Osteocyte (in vitro differentiated cells): ENCODE measurements around the gene TUNAR. TPM values are rescaled to one million over a fixed set of nuclear protein-coding genes. Genes with fewer than 3 reads are reported as not detected.

Experiments
- DNase-seq: peaks from one replicate; pipeline ENCODE4 v3.0.0; 2021; ENCODE audit warnings: mixed read lengths; ENCODE audit not compliant: unreplicated experiment; ENCODE audit errors: extremely low spot score
- H3K27ac Mint-ChIP-seq: one replicate; pipeline ENCODE4 v1.8.0; 2021; ENCODE audit warnings: mild to moderate bottlenecking, mixed read lengths; ENCODE audit not compliant: unreplicated experiment
- H3K27me3 Mint-ChIP-seq: one replicate; pipeline ENCODE4 v1.8.0; 2021; ENCODE audit warnings: mixed read lengths; ENCODE audit not compliant: unreplicated experiment
- H3K36me3 Mint-ChIP-seq: one replicate; pipeline ENCODE4 v1.8.0; 2021; ENCODE audit warnings: mixed read lengths; ENCODE audit not compliant: unreplicated experiment
- H3K4me1 Mint-ChIP-seq: one replicate; pipeline ENCODE4 v1.8.0; 2021; ENCODE audit warnings: mixed read lengths; ENCODE audit not compliant: unreplicated experiment
- H3K4me3 Mint-ChIP-seq: one replicate; pipeline ENCODE4 v1.8.0; 2021; ENCODE audit warnings: mild to moderate bottlenecking, moderate library complexity, mixed read lengths; ENCODE audit not compliant: unreplicated experiment
- H3K9me3 Mint-ChIP-seq: one replicate; pipeline ENCODE4 v1.8.0; 2021; ENCODE audit warnings: mixed read lengths; ENCODE audit not compliant: unreplicated experiment
- CTCF ChIP-seq: fragments of 200-600 bp; sonication (generic); IDR thresholded peaks from 2 replicates; pipeline ENCODE4 v1.5.0; 2021; ENCODE audit warnings: antibody characterized with exemption, mild to moderate bottlenecking, moderate library complexity
- total RNA-seq: library from RNA; stranded (reverse); gene quantifications from 2 replicates; pipeline ENCODE4 v1.2.1, GENCODE V29; 2021

The TUNAR gene
- total RNA-seq, 1 donor from 2014 or later: 0.27 TPM

- Mint-ChIP-seq H3K27ac (no peak overlapping the region), H3K4me1 (no peaks in the 10 kb centered on the region), H3K36me3 (no peaks in the 10 kb centered on the region), H3K4me3 (no peak overlapping the region), H3K9me3 (no peaks in the 10 kb centered on the region), H3K27me3 (peaks cover 25% of the 10 kb centered on the region)
- TF ChIP-seq CTCF: no peak
- DNase-seq: no peak
Measured at GRCh38 chr14:95903616-95904107, 27.0 kb downstream of the TUNAR start.

GRCh38 chr14:95906591-95906990 lies 30.0 kb downstream of the TUNAR start:
- Mint-ChIP-seq H3K27me3 (peaks cover 11% of the 10 kb centered on the region), H3K27ac (no peak overlapping the region), H3K9me3 (no peaks in the 10 kb centered on the region), H3K36me3 (no peaks in the 10 kb centered on the region), H3K4me1 (no peaks in the 10 kb centered on the region), H3K4me3 (no peak overlapping the region)
- TF ChIP-seq CTCF: no peak
- DNase-seq: no peak

DNA sequence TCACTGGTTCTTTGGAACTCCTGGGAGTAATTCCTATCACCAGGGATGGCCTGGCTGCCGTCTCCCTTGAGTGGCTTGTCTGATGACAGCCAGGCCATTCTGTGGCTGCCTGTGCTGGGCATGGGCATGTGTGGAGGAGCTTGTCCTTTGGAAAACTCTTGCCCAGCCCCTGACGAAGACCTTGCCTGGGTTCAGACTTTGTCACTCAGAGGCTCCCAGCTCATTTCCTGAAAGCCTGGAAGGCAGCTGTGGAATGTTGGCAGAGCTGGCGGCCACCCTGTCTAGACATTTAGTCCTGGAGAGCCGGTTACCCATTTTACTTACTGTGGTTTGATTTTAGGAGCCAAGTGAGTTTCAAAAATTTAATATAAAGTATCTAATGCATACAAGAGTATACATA lies 34.0 kb downstream of the TUNAR start:
- no peak for DNase-seq
- TF ChIP-seq CTCF: no peak
- Mint-ChIP-seq H3K4me3 (no peak overlapping the region), H3K4me1 (no peaks in the 10 kb centered on the region), H3K27ac (no peak overlapping the region), H3K36me3 (no peaks in the 10 kb centered on the region), H3K9me3 (no peaks in the 10 kb centered on the region), H3K27me3 (peaks cover 4% of the 10 kb centered on the region)

DNA sequence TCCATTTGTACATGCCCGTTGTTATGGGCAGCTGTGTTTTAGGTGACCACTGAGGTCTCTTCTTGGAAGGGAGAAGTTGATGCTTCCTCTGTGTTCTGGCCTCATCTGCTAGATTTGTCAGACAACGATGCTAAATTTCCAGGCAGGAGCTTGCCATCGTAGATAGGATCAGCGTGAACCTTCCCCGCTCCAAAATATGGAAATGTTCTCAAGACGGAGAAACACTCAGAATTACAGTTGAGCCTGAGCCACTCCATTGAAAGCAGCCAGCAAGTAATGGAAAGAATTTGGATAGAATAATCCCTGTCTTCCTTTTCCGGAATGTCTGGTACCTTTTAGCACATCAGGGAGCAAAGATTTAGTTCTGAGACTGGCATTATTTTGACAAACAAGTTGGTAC lies 34.8 kb downstream of the TUNAR start:
- no peak for TF ChIP-seq CTCF
- H3K4me1 Mint-ChIP-seq: no peaks in the 10 kb centered on the region
- no peaks in the 10 kb centered on the region for H3K9me3 Mint-ChIP-seq
- H3K36me3 Mint-ChIP-seq: no peaks in the 10 kb centered on the region
- no peak overlapping the region for H3K4me3 Mint-ChIP-seq
- no peak overlapping the region for H3K27ac Mint-ChIP-seq
- no peak for DNase-seq
- H3K27me3 Mint-ChIP-seq: peaks cover 5% of the 10 kb centered on the region

DNA sequence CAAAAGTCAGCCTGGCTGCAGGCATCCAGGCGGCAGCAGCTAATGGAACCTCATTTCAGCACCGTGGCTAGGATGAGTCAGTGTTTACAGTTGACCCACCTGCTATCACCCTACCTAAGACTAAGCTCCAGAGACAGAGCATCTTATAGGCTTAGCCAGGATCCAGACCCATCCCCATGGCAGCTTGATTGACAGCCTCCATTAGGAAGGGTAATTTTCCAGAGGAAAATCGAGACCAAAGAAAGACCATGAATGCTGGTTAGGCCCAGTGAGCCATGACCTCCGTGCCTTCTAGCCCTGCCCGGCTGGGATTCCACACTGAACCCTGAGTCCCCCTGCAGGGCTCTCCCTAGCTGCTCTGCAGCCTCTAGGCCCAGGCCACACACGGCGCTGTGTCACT lies 38.7 kb downstream of the TUNAR start:
- H3K9me3 Mint-ChIP-seq: no peaks in the 10 kb centered on the region
- H3K4me3 Mint-ChIP-seq: no peak overlapping the region
- no peak for DNase-seq
- peaks cover 22% of the 10 kb centered on the region for H3K27me3 Mint-ChIP-seq
- H3K27ac Mint-ChIP-seq: no peak overlapping the region
- TF ChIP-seq CTCF: no peak
- H3K36me3 Mint-ChIP-seq: no peaks in the 10 kb centered on the region
- H3K4me1 Mint-ChIP-seq: no peaks in the 10 kb centered on the region
